ENCODE results near the gene OTOP2. TPM values are rescaled to one million over a fixed set of nuclear protein-coding genes. Genes with fewer than 3 reads are reported as not detected.

OTOP2 gene
- total RNA-seq, 1 experiment from 2014 or later, result 0.11 TPM

DNA sequence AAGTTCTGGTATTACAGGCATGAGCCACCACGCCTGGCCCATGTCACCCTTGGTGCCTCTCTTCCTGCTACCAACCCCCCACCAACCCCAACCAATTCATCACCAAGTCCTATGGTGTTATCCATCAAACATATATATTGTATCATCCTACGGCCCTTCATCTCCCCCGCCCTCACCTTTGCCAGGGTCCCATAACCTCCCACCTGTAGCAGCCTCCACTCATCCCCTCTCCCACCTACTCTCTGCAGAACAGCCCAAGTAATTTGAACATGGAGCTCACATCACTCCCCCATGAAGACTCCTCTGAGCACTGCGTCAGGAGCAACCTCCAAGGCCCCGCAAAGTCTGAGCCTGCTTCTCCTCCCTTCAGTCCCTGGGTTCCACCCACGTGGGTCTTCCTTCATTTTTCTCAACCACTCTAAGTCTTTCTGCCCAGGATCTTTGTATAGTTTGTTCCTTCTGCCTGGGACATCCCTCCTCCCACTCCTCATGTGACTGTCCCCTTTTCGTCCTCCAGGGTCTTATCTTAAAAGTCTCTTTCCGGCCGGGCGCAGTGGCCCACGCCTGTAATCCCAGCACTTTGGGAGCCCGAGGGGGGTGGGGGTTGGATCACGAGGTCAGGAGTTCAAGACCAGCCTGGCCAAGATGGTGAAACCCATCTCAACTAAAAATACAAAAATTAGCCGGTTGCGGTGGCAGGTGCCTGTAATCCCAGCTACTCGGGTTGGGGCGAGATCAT, 55.5 kb downstream of the OTOP2 start:
- Histone ChIP-seq H2BK12ac (ENCODE audit: insufficient read length, low read depth, low read length) (no peak overlapping the region), H3K27me3 (ENCODE audit: insufficient read depth, low read length) (no peaks in the 10 kb centered on the region; the same call in 1 of the 2 replicates), H3K27ac (ENCODE audit: insufficient read length, low read depth, low read length) (no peak overlapping the region), H4K8ac (replicated peaks; ENCODE audit: insufficient read length, low read depth, low read length) (no peak overlapping the region), H2BK5ac (ENCODE audit: insufficient read length, low read length) (no peak overlapping the region), H3K23ac (ENCODE audit: insufficient read length, low read depth, low read length) (no peak overlapping the region), H2BK120ac (ENCODE audit: low read depth, low read length, poor library complexity, severe bottlenecking) (no peak overlapping the region), H2AFZ (ENCODE audit: low read length) (no peak overlapping the region), H2BK15ac (ENCODE audit: low read depth, low read length) (no peak overlapping the region), H3K14ac (ENCODE audit: insufficient read depth, low read length) (no peak overlapping the region), H3K9me3 (ENCODE audit: control insufficient read depth, low read depth, low read length) (no peaks in the 10 kb centered on the region), H3K9ac (ENCODE audit: extremely low read depth, insufficient read length, low read length) (no peak overlapping the region), H2BK20ac (ENCODE audit: low read depth, low read length, poor library complexity, severe bottlenecking) (no peak overlapping the region), H2AK5ac (ENCODE audit: insufficient read length, low read length) (no peak overlapping the region), H3K4me1 (ENCODE audit: insufficient read depth, low read length) (peaks cover 3% of the 10 kb centered on the region; the same call in 1 of the 2 replicates), H3K79me2 (ENCODE audit: insufficient read depth, low read length) (no peaks in the 10 kb centered on the region), H3K79me1 (ENCODE audit: insufficient read depth, low read depth, low read length, poor library complexity, severe bottlenecking) (no peaks in the 10 kb centered on the region), H3K4me2 (ENCODE audit: insufficient read depth, insufficient read length, low read length) (no peak overlapping the region), H4K5ac (ENCODE audit: insufficient read length, low read depth, low read length) (no peak overlapping the region), H3K23me2 (ENCODE audit: insufficient read length, low read depth, low read length, poor library complexity, severe bottlenecking) (peaks cover 10% of the 10 kb centered on the region), H4K20me1 (ENCODE audit: control insufficient read depth, insufficient read depth, insufficient read length) (no peaks in the 10 kb centered on the region), H3K56ac (ENCODE audit: insufficient read length, low read depth, low read length) (no peak overlapping the region), H4K91ac (ENCODE audit: insufficient read length, low read depth, low read length) (no peak overlapping the region), H3K18ac (ENCODE audit: insufficient read length, low read depth, low read length) (no peak overlapping the region), H3K4ac (ENCODE audit: low read depth, low read length) (no peak overlapping the region; the same call in 1 of the 2 replicates), H3T11ph (ENCODE audit: low read length) (no peak overlapping the region)
- WGBS (ENCODE audit: extremely low coverage, insufficient read length, low lambda C conversion rate), result no CpG with 5 or more reads among the region's 17 CpGs
- Mint-ChIP-seq H3K36me3 (ENCODE audit: insufficient read depth in 1 of 3, low read depth in 3 of 3) (no peaks in the 10 kb centered on the region), H3K27me3 (ENCODE audit: low read depth) (peaks cover 43% of the 10 kb centered on the region), H3K4me3 (no peak overlapping the region), H3K4me1 (peaks cover 5 to 11% of the 10 kb centered on the region in 2 experiments), H3K9me3 (no peaks in the 10 kb centered on the region; a peak in 1 of 5 replicates), H3K27ac (no peak overlapping the region)
- TF ChIP-seq CTCF (conservative IDR thresholded peaks at IDR 0.05), result no peak
- no peak for DNase-seq

Measured in H9 (cell line).